Colon (tissue), 2 donors: ENCODE data around the gene FBXL7.

Source experiments
- FAIRE-seq: peaks from 2 replicates; lab custom pipeline; 2012; peaks lifted over from hg19 to GRCh38; lab: Jason Lieb, UNC
- donor health status: control.
- donor health status: control.

FBXL7 gene

GRCh38 chr5:15956622-15957021 is 456.6 kb downstream of the FBXL7 start:
- FAIRE-seq = no peak

DNA sequence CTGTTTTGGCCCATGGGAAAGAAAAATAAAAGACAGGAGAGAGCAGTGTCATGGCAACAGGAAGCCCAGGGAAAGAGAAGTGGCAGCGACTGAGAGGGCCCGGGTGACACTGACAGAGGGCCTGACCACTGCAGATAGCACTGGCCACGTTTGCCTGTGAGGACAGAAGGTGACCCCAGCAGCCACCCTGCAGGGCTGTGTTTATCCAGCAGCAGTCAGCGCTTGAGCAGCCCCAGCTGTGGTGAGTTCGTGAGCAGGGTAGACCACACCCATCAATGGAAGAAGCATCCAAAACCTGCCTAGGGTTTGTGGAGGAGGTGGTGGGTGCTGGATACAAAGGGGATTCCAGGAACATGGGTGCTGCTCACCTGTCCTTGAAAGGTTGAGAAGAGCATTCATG is 457.1 kb downstream of the FBXL7 start:
- no peak for FAIRE-seq

DNA sequence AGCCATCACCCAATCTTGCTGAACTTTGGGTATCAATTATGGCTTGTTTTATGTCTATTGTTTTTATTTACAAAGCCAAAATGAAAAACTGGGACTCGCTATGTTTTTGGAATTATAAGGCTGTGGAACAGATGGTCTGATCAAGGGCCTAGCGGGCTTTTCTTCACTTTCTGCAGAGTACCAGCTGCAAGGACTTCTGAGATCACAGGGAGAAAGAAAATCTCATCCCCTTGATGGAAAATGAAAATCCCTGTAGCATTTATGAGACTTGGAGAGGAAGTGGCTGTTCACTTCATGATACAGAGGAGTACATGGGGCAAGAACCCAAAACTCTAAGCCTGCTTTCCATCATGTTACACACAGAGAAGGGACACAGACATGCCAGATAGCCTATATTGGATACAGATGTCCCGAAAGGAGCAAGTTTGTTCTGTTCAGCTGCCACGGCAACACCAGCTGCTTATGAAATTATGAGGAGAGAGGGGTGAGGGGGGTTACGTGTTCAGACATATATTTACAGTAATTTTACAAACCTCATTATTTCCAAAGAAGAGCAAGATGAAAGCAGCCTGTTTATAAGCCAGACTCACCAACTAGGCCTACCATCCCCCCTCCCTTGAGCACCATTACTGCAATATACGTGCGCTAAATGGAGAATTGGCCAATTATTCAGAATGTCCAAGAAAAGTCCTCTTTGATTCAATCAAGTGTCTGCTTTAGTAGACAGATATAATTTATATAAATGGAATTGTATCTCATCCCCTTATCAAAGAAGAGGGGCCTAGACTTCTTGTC is 459.6 kb downstream of the FBXL7 start:
- FAIRE-seq = no peak

GRCh38 chr5:15966066-15966640 is 466.2 kb downstream of the FBXL7 start:
- no peak for FAIRE-seq

DNA sequence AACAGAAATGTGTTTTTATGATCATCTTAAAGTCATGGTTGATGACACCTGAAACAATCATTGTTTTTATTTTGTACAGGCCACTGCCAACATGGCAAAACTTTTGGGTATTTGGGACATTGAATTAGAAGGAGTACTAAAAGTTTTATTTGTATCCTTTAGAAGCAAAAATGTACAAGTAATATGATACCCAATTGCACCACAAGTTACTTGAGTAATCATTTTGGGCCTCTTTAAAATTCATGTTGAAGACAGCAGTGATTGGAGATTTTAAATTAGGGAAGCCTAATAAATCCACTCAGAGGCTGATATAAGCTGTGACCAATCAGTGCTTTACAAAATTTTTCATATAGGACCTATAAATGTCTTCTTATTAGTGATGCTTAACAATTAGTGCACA is 466.7 kb downstream of the FBXL7 start:
- FAIRE-seq = no peak

- no peak for FAIRE-seq
These were observed 469.0 kb downstream of the FBXL7 start for GRCh38 chr5:15968993-15969392.

DNA sequence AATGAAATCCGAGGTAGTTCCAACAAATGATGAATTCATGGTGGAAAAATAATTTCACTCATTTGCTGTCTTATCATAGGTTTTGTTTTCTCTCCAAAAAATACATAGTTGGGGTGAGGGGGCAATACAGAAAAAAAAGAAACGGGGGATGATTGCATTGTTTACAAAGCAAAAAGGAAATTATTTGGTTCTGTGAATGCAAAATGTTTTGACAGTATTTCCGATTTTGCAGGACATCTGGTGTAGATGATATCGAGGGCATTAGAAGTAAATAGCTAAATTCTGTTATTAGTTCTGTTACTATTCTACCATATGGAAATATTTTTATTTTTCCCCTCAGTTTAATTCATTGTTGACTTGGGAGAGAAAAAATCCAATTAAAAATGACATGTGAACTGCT is 477.9 kb downstream of the FBXL7 start:
- FAIRE-seq = no peak

- FAIRE-seq = no peak
These were observed 480.9 kb downstream of the FBXL7 start for GRCh38 chr5:15980835-15981234.

DNA sequence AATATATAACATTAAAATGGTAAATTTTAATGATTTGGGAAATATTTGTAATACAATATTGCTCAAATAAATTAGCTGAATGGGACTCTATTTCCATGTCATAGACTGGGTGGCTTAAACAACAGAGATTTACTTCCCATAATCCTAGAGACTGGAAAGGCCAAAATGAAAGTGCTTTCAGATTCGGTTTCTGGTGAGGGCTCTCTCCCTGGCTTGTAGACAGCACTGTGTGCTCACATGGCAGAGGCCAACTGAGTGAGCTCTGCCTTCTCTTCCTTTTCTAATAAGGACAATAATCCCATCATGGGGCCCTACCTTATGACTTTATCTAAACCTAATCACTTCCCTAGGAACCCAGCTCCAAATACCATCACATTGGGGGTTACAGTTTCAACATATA is 483.4 kb downstream of the FBXL7 start:
- FAIRE-seq = no peak
